ENCODE data around the gene TOP1.

GRCh38 chr20:41034239-41034638 is 5.6 kb downstream of the TOP1 start:
- TF ChIP-seq, protein P1, sequence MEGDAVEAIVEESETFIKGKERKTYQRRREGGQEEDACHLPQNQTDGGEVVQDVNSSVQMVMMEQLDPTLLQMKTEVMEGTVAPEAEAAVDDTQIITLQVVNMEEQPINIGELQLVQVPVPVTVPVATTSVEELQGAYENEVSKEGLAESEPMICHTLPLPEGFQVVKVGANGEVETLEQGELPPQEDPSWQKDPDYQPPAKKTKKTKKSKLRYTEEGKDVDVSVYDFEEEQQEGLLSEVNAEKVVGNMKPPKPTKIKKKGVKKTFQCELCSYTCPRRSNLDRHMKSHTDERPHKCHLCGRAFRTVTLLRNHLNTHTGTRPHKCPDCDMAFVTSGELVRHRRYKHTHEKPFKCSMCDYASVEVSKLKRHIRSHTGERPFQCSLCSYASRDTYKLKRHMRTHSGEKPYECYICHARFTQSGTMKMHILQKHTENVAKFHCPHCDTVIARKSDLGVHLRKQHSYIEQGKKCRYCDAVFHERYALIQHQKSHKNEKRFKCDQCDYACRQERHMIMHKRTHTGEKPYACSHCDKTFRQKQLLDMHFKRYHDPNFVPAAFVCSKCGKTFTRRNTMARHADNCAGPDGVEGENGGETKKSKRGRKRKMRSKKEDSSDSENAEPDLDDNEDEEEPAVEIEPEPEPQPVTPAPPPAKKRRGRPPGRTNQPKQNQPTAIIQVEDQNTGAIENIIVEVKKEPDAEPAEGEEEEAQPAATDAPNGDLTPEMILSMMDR (IDR thresholded peaks at IDR 0.05), result no peak
- TF ChIP-seq POLR2A (IDR thresholded peaks at IDR 0.05), result no peak

Data from right lobe of liver (tissue), 4 donors.